HG02870 (cell line): ENCODE data around the gene SPATA3.

Experiments
- ATAC-seq: cut with Tn5 transposase; IDR thresholded peaks from one replicate; pipeline ENCODE4 v1.9.1; 2021; ENCODE audit warnings: mild to moderate bottlenecking, moderate library complexity; ENCODE audit not compliant: unreplicated experiment

Gene SPATA3

DNA sequence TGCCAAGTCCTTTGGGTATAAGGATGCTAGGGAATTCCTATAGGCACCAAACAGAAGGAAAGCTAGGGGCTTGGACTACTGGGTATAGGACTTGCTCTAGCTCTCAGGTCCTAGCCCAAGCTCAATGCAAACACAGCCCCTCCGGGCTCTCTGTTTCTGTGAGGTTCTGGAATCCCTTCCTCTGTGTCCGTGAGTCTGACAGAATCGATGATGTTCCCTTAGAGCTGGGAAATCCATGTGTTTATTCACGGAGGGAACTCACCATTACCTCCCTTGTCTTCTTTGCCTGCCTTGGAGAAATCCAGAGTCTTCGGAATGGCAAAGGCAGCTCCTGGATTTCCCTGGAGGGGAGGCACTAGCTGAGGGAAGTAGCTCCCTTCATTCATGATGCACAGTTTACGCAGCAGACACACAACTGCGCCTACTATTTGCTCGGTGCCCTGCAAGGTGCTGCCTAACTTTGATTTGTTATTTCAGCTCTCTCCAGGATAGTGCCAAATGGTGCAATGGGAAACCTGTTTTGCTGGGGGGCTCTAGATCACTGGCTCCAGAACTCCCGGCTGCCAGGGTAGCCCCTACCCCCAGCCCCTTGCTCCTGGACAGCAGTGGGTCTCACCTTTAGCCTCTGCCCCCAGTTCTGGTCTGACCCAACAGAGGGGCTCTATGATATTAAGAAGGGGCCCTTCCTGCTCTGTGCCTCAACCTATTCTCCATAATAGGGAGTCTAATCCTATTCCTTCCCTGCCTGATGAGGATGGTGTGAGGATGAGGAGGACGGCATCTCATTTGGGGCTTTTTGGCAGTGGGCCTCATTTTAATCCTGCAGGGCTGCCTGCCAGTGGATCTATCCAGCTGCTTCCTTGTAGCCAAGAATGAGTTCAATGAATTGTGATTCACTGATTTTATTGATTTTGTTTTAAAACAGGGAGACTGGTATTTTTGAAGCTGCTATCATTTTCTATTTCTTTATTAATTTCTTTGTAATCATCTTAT, 52.3 kb downstream of the SPATA3 start:
- ATAC-seq = no peak

GRCh38 chr2:231049286-231050017, 53.5 kb downstream of the SPATA3 start:
- no peak for ATAC-seq

DNA sequence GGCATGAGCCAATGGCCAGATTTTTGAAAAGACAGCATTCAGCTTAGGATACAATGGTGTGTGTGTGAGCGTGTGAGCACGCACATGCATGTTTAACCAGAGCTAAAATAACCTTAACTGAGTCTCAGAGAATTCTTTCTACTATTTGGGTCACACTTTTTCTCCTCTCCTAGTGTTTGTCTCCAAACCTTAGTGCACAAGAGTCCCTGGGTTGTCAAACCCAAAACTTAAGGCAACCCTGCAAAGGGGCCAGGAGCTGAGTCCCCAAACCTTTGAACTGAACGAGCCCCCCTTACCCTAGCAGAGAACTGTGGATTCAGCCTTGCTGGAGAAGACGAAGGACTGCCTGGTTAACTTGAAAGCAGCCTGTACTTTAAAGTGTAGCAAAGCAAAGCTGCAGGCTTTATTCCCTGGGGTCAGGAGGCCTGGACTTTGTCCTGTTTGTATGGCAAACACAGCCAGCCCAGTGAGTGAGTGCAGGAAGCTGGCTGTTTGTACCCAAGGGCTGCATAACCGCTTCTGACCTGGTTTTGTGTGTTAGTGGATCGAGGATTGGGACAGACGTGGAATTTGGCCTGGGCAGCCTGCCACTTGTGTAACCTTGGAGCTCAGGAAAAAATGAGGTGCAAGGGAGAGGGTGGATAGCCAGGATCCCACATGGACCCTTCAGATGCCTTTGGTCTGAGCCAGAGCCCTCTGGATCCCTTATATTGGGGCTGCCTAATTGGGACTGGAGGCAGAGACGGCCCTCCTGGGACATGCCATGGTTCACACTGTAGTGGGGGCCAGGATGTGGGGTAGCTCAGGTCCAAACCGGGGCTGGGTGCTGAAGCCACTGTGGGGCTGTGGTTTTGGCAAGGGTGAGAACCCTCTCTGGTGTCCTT, 54.3 kb downstream of the SPATA3 start:
- ATAC-seq = no peak

GRCh38 chr2:231051116-231051515, 55.2 kb downstream of the SPATA3 start:
- ATAC-seq = no peak

GRCh38 chr2:231052494-231053451, 56.9 kb downstream of the SPATA3 start:
- peak; percentile 60 for ATAC-seq

DNA sequence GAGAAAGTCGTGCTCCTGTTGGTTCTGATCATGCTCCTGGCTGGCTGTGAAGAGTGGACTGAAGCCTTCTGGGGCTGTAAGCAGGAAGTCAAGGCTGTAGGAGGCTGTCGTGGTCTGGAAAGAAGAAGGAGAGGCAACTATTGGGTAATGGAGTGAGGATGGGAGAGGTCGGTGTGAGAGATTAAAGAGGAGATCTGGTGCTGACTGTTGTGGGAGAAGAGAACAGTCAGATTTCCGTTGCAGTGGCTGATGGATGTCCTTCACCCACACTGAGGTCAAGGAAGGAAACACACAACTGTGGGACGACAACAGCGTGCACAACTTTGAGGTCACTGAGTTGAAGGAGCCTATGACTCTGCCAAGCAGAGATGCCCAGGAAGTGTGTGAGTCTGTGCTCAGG, 57.9 kb downstream of the SPATA3 start:
- ATAC-seq = no peak

- peak; percentile 62 for ATAC-seq
These were observed 60.8 kb downstream of the SPATA3 start, which contains the start of gene PSMD1 for GRCh38 chr2:231056453-231057416. Gene PSMD1 (plus strand): TSS chr2:231056867. CDS start chr2:231057026, 159 bp downstream.

DNA sequence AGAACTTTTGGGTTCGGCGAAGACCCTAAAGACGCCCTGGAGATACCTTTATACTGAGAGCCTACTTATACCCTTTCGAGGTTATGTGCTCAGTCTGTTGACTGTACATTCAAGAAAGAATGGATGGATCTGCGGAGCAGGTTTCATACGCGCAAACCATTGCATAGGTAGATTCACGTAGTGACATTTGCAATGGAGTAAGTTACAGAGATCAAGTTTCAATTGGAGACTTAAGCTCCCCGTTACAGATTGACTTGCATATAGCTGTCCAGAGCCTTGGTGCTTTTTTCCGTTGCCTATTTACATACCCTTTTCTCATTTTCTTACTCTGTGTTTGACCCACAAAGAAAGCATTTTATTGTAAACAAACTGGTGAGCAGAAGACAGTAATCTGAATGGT, 61.7 kb downstream of the SPATA3 start:
- no peak for ATAC-seq
